ENCODE data around the gene RUNDC3A. TPM values are rescaled to one million over a fixed set of nuclear protein-coding genes. Genes with fewer than 3 reads are reported as not detected.

Gene RUNDC3A
- total and polyA plus RNA-seq, 2 of the 13 experiments (the other 11 are each of a cell fraction or from before 2014, with no cell fraction given): 0.25 TPM; not detected in 1

DNA sequence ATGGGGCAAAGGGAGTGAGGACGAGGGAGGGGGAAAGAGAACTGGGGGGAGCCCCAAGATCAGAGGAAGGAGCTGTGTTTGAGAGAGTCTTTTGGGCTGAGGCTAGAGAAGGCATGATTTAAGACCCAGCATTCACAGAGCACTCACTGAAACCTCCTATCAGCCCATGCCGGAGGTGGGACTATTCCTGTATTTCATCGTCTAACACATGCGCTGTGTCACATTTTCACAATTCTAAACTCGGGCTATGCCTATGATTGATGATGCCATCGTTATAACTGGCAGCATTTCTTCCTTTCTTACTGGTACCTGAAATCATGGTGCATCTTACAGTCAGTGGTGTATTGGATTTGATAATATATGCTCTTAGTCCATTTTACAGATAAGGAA, 51.7 kb downstream of the RUNDC3A start:
- DNase-seq (ENCODE audit: low spot score): no peak
- peak; percentile 38; the same call in 1 of the 2 replicates for TF ChIP-seq ZNF629 (CRISPR knock-in tag; conservative IDR thresholded peaks at IDR 0.05)
- no peak for TF ChIP-seq MAFF (IDR thresholded peaks at IDR 0.05; ENCODE audit: low read depth, low read length)
- Histone ChIP-seq H3K9ac (ENCODE audit: insufficient read depth, low read depth, low read length) (no peak overlapping the region), H3K79me2 (ENCODE audit: insufficient read depth, low read length) (no peaks in the 10 kb centered on the region), H3K27ac (ENCODE audit: extremely low read length, insufficient read depth, low read length) (no peak overlapping the region), H3K27me3 (ENCODE audit: control insufficient read depth in 1 of 2, insufficient read depth in 2 of 2, low read length in 2 of 2) (peaks cover 7 to 21% of the 10 kb centered on the region in 2 experiments; a peak in 4 of 5 replicates), H3K4me1 (ENCODE audit: insufficient read depth, low read length) (peaks cover 36% of the 10 kb centered on the region), H3K9me3 (ENCODE audit: low read length) (no peaks in the 10 kb centered on the region), H2AFZ (ENCODE audit: low read length) (no peak overlapping the region), H3K4me3 (replicated peaks in 1 of 3; ENCODE audit: insufficient read depth in 1 of 3, low read depth in 2 of 3, low read length in 3 of 3) (no peak overlapping the region), H3K36me3 (replicated peaks in 1 of 2; ENCODE audit: control insufficient read depth in 1 of 2, insufficient read depth in 2 of 2, low read length in 2 of 2) (no peaks in the 10 kb centered on the region), H3K4me2 (ENCODE audit: low read depth, low read length) (no peak overlapping the region), H4K20me1 (ENCODE audit: insufficient read depth, low read length) (no peaks in the 10 kb centered on the region)
- intact Hi-C loops (cut with micrococcal nuclease; ENCODE audit: unreplicated experiment) (no loop called here), in situ Hi-C loops (cut with HindIII; ENCODE audit: extremely low pct_ligation_motif_present, low pct_unique_long_range_greater_than_20kb) (no loop called here)
- ATAC-seq: no peak
- ChIA-PET POLR2A (interaction anchor here (1.8 kb wide), 1 partner anchor 9 kb away, joined by 5 read pairs; no protein-coding TSS in a partner anchor), CTCF (ENCODE audit: low intra/inter-chr PET ratio, low total read pairs) (no interaction called here)
- FAIRE-seq: no peak
- no TSS peak for BruUV-seq (replicated peaks)
- WGBS (ENCODE audit: low lambda C conversion rate): 50% methylated on average over 6 of the region's 6 CpGs

- H3K9me3 ChIP-seq (ENCODE audit: low read length): no peaks in the 10 kb centered on the region
- BruUV-seq (replicated peaks): no TSS peak
- H3K27me3 ChIP-seq (ENCODE audit: control insufficient read depth in 1 of 2, insufficient read depth in 2 of 2, low read length in 2 of 2): peaks cover 1 to 14% of the 10 kb centered on the region in 2 experiments; a peak in 3 of 5 replicates
- H3K4me3 ChIP-seq (replicated peaks in 1 of 3; ENCODE audit: insufficient read depth in 1 of 3, low read depth in 2 of 3, low read length in 3 of 3): no peak overlapping the region
- no peaks in the 10 kb centered on the region for H3K79me2 ChIP-seq (ENCODE audit: insufficient read depth, low read length)
- ChIA-PET CTCF (ENCODE audit: low intra/inter-chr PET ratio, low total read pairs) (no interaction called here), POLR2A (no interaction called here)
- no peaks in the 10 kb centered on the region for H4K20me1 ChIP-seq (ENCODE audit: insufficient read depth, low read length)
- no peak overlapping the region for H3K9ac ChIP-seq (ENCODE audit: insufficient read depth, low read depth, low read length)
- no peaks in the 10 kb centered on the region for H3K36me3 ChIP-seq (replicated peaks in 1 of 2; ENCODE audit: control insufficient read depth in 1 of 2, insufficient read depth in 2 of 2, low read length in 2 of 2)
- ATAC-seq (no peak), FAIRE-seq (no peak), DNase-seq (ENCODE audit: low spot score) (no peak)
- no peak overlapping the region for H2AFZ ChIP-seq (ENCODE audit: low read length)
- intact Hi-C loops (cut with micrococcal nuclease; ENCODE audit: unreplicated experiment): no loop called here
- H3K4me2 ChIP-seq (ENCODE audit: low read depth, low read length): no peak overlapping the region; the same call in 1 of the 2 replicates
- in situ Hi-C loops (cut with HindIII; ENCODE audit: extremely low pct_ligation_motif_present, low pct_unique_long_range_greater_than_20kb): no loop called here
- peaks cover 40% of the 10 kb centered on the region for H3K4me1 ChIP-seq (ENCODE audit: insufficient read depth, low read length)
- WGBS (ENCODE audit: low lambda C conversion rate): 45% methylated on average over 5 of the region's 5 CpGs
- H3K27ac ChIP-seq (ENCODE audit: extremely low read length, insufficient read depth, low read length): no peak overlapping the region
- TF ChIP-seq, protein P1, sequence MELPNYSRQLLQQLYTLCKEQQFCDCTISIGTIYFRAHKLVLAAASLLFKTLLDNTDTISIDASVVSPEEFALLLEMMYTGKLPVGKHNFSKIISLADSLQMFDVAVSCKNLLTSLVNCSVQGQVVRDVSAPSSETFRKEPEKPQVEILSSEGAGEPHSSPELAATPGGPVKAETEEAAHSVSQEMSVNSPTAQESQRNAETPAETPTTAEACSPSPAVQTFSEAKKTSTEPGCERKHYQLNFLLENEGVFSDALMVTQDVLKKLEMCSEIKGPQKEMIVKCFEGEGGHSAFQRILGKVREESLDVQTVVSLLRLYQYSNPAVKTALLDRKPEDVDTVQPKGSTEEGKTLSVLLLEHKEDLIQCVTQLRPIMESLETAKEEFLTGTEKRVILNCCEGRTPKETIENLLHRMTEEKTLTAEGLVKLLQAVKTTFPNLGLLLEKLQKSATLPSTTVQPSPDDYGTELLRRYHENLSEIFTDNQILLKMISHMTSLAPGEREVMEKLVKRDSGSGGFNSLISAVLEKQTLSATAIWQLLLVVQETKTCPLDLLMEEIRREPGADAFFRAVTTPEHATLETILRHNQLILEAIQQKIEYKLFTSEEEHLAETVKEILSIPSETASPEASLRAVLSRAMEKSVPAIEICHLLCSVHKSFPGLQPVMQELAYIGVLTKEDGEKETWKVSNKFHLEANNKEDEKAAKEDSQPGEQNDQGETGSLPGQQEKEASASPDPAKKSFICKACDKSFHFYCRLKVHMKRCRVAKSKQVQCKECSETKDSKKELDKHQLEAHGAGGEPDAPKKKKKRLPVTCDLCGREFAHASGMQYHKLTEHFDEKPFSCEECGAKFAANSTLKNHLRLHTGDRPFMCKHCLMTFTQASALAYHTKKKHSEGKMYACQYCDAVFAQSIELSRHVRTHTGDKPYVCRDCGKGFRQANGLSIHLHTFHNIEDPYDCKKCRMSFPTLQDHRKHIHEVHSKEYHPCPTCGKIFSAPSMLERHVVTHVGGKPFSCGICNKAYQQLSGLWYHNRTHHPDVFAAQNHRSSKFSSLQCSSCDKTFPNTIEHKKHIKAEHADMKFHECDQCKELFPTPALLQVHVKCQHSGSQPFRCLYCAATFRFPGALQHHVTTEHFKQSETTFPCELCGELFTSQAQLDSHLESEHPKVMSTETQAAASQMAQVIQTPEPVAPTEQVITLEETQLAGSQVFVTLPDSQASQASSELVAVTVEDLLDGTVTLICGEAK (IDR thresholded peaks at IDR 0.05): no peak
- TF ChIP-seq, protein P1 (CRISPR knock-in tag; IDR thresholded peaks at IDR 0.05): no peak
- no peak for TF ChIP-seq NRL (CRISPR knock-in tag; IDR thresholded peaks at IDR 0.05; ENCODE audit: borderline replicate concordance)
- TF ChIP-seq MLXIP (CRISPR knock-in tag; IDR thresholded peaks at IDR 0.05; ENCODE audit: borderline replicate concordance): no peak
- TF ChIP-seq HDAC2 (CRISPR knock-in tag; IDR thresholded peaks at IDR 0.05): no peak
Observed at GRCh38 chr17:44360826-44361225, 52.4 kb downstream of the RUNDC3A start.
